Smooth muscle cell (in vitro differentiated cells): ENCODE data around the gene TMEM181. TPM values are rescaled to one million over a fixed set of nuclear protein-coding genes. Genes with fewer than 3 reads are reported as not detected.
A peak's percentile ranks its signal among the peaks of the same experiment; 100 is the strongest.
"Not testable (repeated sequence)": the region's sequence is repeated elsewhere in the genome, so short reads cannot be mapped to it uniquely, and the experiment has no call there.

Experiments
- DNase-seq: peaks from one replicate; lab custom pipeline; 2025; ENCODE audit not compliant: unreplicated experiment; lab: John Stamatoyannopoulos, UW
- H2AFZ ChIP-seq: fragments of 200-600 bp; sonication (generic); 2 replicates; pipeline ENCODE4 v1.6.0; 2016; ENCODE audit warnings: antibody characterized with exemption, low read depth, mild to moderate bottlenecking
- H3F3A ChIP-seq: fragments of 200-600 bp; sonication (generic); 2 replicates; pipeline ENCODE4 v1.6.0; 2017; ENCODE audit warnings: antibody characterized with exemption, low read depth
- H3K27ac ChIP-seq: fragments of 200-600 bp; sonication (generic); 2 replicates; pipeline ENCODE4 v1.5.1; 2016; ENCODE audit warnings: low read depth, mild to moderate bottlenecking
- H3K27me3 ChIP-seq: fragments of 200-600 bp; sonication (generic); 2 replicates; pipeline ENCODE4 v1.6.1; 2016; ENCODE audit warnings: low read depth, mild to moderate bottlenecking
- H3K36me3 ChIP-seq: fragments of 200-600 bp; sonication (generic); 2 replicates; pipeline ENCODE4 v1.5.1; 2016; ENCODE audit warnings: low read depth
- H3K4me1 ChIP-seq: fragments of 200-600 bp; sonication (generic); 2 replicates; pipeline ENCODE4 v1.5.1; 2016; ENCODE audit warnings: low read depth
- H3K4me2 ChIP-seq: fragments of 200-600 bp; sonication (generic); 2 replicates; pipeline ENCODE4 v1.6.0; 2016; ENCODE audit warnings: mild to moderate bottlenecking
- H3K4me3 ChIP-seq: fragments of 200-600 bp; sonication (generic); 2 replicates; pipeline ENCODE4 v1.5.1; 2016; ENCODE audit warnings: mild to moderate bottlenecking
- H3K79me2 ChIP-seq: fragments of 200-600 bp; sonication (generic); 2 replicates; pipeline ENCODE4 v1.6.0; 2016; ENCODE audit warnings: low read depth, mild to moderate bottlenecking
- H3K9ac ChIP-seq: fragments of 200-600 bp; sonication (generic); 2 replicates; pipeline ENCODE4 v1.6.0; 2016; ENCODE audit warnings: low read depth
- H3K9me3 ChIP-seq: fragments of 200-600 bp; sonication (generic); replicated peaks from 2 replicates; pipeline ENCODE4 v1.5.1; 2016; ENCODE audit warnings: low read depth
- H4K20me1 ChIP-seq: fragments of 200-600 bp; sonication (generic); 2 replicates; pipeline ENCODE4 v1.6.0; 2016; ENCODE audit warnings: low read depth
- WGBS: methylation state at CpG from one replicate; pipeline ENCODE4 v1.1.7; 2016; ENCODE audit warnings: low lambda C conversion rate; 5-methylcytosine and 5-hydroxymethylcytosine counted together
- polyA plus RNA-seq: library from polyadenylated mRNA; unstranded; fragments of >200 nt; fragmentation: Nextera tagmentation; extraction: Ambion mirVana; gene quantifications from 2 replicates; pipeline ENCODE4 v1.2.1, GENCODE V29; 2016
- total RNA-seq: library from RNA; depleted of rRNA; stranded (reverse); fragments of >200 nt; gene quantifications from 2 replicates; pipeline ENCODE4 v1.2.3, GENCODE V29; 2014
- TF ChIP-seq, protein P1 (sequence below): fragments of 200-600 bp; sonication (generic); IDR thresholded peaks from 2 replicates; pipeline ENCODE4 v1.5.1; 2017; ENCODE audit warnings: borderline replicate concordance, mild to moderate bottlenecking, antibody characterized with exemption; ENCODE audit not compliant: insufficient read depth, poor library complexity, severe bottlenecking

The TMEM181 gene
- total and polyA plus RNA-seq, 2 experiments from 2014 or later: 15.3 to 29.0 TPM

DNA sequence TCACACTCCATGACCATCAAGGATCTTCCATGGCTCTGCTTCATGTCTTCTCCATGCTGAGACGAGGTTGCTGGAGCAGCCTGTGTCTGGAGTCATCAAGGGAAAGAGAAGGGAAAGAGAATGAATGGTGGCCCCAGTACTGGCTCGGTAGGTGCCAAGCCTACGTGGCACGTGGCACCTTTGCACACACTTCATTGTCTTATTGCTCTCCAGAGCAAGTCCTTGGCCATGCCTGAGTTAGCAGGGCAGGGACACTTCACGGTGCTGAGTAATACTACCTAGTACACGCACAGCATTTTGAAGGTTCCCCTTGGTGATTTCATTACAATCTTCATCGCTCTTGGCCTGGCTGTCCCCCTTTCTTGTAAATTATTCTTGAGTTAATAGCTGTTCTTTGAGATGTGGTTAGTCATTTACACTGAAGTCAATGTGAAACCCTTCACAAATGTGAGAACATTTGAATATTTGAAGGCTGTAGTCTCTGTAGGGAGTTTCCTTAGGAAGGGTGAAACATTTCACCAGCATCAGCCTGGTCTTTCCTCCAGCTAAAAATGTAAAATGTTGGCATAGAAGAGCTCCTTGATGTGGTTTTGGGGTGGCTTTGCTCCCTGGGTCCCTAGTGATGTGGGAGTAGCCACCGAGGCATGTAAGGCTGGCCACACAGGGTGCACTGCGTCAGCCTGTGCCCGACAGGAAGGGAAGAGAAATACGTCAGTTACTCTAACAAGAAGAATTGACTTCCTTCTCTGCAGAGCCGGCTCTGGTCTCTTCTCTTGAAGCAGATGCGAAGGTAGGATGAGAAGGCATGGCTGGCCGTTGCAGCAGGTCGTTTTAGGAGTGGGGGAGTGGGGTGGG, 89.6 kb downstream of the TMEM181 start, which contains the start of gene SYTL3:
Gene SYTL3 (plus strand): TSS at position 766 of the 855 bp plus-strand sequence. CDS start 13,215 bp downstream, outside the sequence.
- WGBS: 71% methylated on average over 15 of the region's 15 CpGs
- no peaks in the 10 kb centered on the region for H4K20me1 ChIP-seq
- DNase-seq: no peak
- peak within 1 kb of the TSS; percentile 37 for H3K9ac ChIP-seq
- peak within 1 kb of the TSS; percentile 80 for H3K27ac ChIP-seq
- no peak within 1 kb of the TSS for H2AFZ ChIP-seq
- peak within 1 kb of the TSS; percentile 38 for H3K4me2 ChIP-seq
- no peaks in the 10 kb centered on the region for H3K27me3 ChIP-seq
- H3K4me3 ChIP-seq: no peak within 1 kb of the TSS
- H3K4me1 ChIP-seq: peaks cover 13% of the 10 kb centered on the region
- no peaks in the 10 kb centered on the region for H3K79me2 ChIP-seq
- H3K36me3 ChIP-seq: no peaks in the 10 kb centered on the region
- H3F3A ChIP-seq: peaks cover 7% of the 10 kb centered on the region
- TF ChIP-seq, protein P1, sequence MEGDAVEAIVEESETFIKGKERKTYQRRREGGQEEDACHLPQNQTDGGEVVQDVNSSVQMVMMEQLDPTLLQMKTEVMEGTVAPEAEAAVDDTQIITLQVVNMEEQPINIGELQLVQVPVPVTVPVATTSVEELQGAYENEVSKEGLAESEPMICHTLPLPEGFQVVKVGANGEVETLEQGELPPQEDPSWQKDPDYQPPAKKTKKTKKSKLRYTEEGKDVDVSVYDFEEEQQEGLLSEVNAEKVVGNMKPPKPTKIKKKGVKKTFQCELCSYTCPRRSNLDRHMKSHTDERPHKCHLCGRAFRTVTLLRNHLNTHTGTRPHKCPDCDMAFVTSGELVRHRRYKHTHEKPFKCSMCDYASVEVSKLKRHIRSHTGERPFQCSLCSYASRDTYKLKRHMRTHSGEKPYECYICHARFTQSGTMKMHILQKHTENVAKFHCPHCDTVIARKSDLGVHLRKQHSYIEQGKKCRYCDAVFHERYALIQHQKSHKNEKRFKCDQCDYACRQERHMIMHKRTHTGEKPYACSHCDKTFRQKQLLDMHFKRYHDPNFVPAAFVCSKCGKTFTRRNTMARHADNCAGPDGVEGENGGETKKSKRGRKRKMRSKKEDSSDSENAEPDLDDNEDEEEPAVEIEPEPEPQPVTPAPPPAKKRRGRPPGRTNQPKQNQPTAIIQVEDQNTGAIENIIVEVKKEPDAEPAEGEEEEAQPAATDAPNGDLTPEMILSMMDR: no peak
- H3K9me3 ChIP-seq: no peaks in the 10 kb centered on the region

- not testable (repeated sequence) for H4K20me1 ChIP-seq, H3K27me3 ChIP-seq, H3K79me2 ChIP-seq, H3K9me3 ChIP-seq, H3K4me3 ChIP-seq, H3K36me3 ChIP-seq, DNase-seq, H3K9ac ChIP-seq, H3K4me2 ChIP-seq, H3K27ac ChIP-seq, H2AFZ ChIP-seq
- Histone ChIP-seq H3F3A (peaks cover 25% of the 10 kb centered on the region), H3K4me1 (peaks cover 19% of the 10 kb centered on the region)
- WGBS: 90% methylated on average over 17 of the region's 17 CpGs
Observed at GRCh38 chr6:158651981-158652737, 92.3 kb downstream of the TMEM181 start.

DNA sequence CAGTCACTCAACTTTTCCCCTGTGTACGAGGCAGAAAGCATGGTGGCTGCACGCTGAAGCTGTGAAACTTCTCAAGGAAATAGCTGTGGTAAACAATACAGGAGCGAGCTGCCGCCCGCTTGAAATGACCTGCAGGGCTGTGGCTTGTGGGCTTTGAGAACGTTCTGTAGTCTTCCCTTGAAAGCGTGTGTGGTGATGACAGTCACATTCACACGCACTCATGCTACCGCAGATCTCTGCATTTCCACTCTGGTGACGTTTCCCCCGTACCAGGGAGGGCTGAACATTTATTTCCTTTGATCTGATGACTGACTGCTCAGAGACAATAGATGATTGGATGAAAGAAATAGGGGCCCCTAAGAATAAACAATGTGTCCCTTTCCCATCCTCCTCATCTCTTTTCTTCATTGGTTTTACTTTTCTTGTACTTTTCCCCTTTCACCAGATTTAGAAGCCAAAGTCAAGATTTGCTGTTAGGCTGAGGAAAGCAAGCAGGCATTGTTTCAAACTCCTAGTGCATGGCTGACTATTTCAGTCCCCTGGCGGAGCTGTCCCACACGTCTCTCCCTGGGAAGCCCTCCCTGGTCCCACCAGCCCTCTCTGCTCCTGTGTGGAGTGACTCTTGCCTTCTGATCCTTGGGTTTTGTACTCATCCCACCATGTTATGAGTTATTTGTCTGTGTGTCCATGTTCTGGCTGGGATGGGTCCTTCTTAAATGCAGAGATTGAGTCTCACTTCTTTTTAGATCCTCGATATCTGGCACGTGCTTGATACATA, 93.9 kb downstream of the TMEM181 start:
- Histone ChIP-seq H3K27me3 (no peaks in the 10 kb centered on the region), H3K36me3 (no peaks in the 10 kb centered on the region), H3K9me3 (no peaks in the 10 kb centered on the region), H3K4me3 (no peak overlapping the region), H2AFZ (peak overlapping the region; percentile 60), H3F3A (peaks cover 25% of the 10 kb centered on the region), H3K79me2 (no peaks in the 10 kb centered on the region), H4K20me1 (no peaks in the 10 kb centered on the region), H3K4me1 (peaks cover 19% of the 10 kb centered on the region), H3K4me2 (peak overlapping the region; percentile 78), H3K27ac (peak overlapping the region; percentile 97), H3K9ac (peak overlapping the region; percentile 92)
- DNase-seq: no peak
- WGBS: 48% methylated on average over 15 of the region's 15 CpGs
- TF ChIP-seq, protein P1: no peak
